GM19467 (cell line): ENCODE results near the gene CASP2.
A peak's percentile ranks its signal among the peaks of the same experiment; 100 is the strongest.

Experiments
- ATAC-seq: cut with Tn5 transposase; IDR thresholded peaks from one replicate; pipeline ENCODE4 v1.9.1; 2021; ENCODE audit warnings: mild to moderate bottlenecking, moderate library complexity; ENCODE audit not compliant: unreplicated experiment

Gene CASP2

GRCh38 chr7:143287935-143288826 is at the start of gene CASP2:
Gene CASP2, plus strand, starts transcription at chr7:143288351. Its CDS starts 105 bp downstream, at chr7:143288456.
- peak; percentile 90 for ATAC-seq

- ATAC-seq, result no peak
Measured at GRCh38 chr7:143239813-143240212, 48.3 kb upstream of the CASP2 start.

GRCh38 chr7:143240291-143241168 is 47.6 kb upstream of the CASP2 start:
- peak; percentile 98 for ATAC-seq

- no peak for ATAC-seq
Measured at GRCh38 chr7:143242306-143242705, 45.8 kb upstream of the CASP2 start.

GRCh38 chr7:143243111-143243510 is 45.0 kb upstream of the CASP2 start:
- no peak for ATAC-seq

- no peak for ATAC-seq
Measured at GRCh38 chr7:143243614-143244013, 44.5 kb upstream of the CASP2 start.

- no peak for ATAC-seq
Measured at GRCh38 chr7:143244321-143244720, 43.8 kb upstream of the CASP2 start.

- no peak for ATAC-seq
Measured at GRCh38 chr7:143245123-143245522, 43.0 kb upstream of the CASP2 start.

- ATAC-seq, result no peak
Measured at GRCh38 chr7:143247372-143247771, 40.8 kb upstream of the CASP2 start.

GRCh38 chr7:143248761-143249354 is 39.3 kb upstream of the CASP2 start:
- no peak for ATAC-seq

- no peak for ATAC-seq
Measured at GRCh38 chr7:143250199-143250598, 38.0 kb upstream of the CASP2 start.

GRCh38 chr7:143250822-143251221 is 37.3 kb upstream of the CASP2 start:
- ATAC-seq, result no peak

- ATAC-seq, result no peak
Measured at GRCh38 chr7:143252006-143252405, 36.1 kb upstream of the CASP2 start.

- ATAC-seq, result no peak
Measured at GRCh38 chr7:143255564-143255963, 32.6 kb upstream of the CASP2 start.

- no peak for ATAC-seq
Measured at GRCh38 chr7:143256325-143256724, 31.8 kb upstream of the CASP2 start.

- peak; percentile 69 for ATAC-seq
Measured at GRCh38 chr7:143256932-143257331, 31.2 kb upstream of the CASP2 start.

- no peak for ATAC-seq
Measured at GRCh38 chr7:143257501-143257900, 30.6 kb upstream of the CASP2 start.

- peak; percentile 37 for ATAC-seq
Measured at GRCh38 chr7:143258831-143259230, 29.3 kb upstream of the CASP2 start.

GRCh38 chr7:143259765-143260164 is 28.4 kb upstream of the CASP2 start:
- no peak for ATAC-seq

GRCh38 chr7:143261901-143262300 is 26.2 kb upstream of the CASP2 start:
- no peak for ATAC-seq
